Measurements from ENCODE around the gene COA6. TPM values are rescaled to one million over a fixed set of nuclear protein-coding genes. Genes with fewer than 3 reads are reported as not detected.

COA6 gene
- polyA plus RNA-seq (ENCODE audit: insufficient read depth in 1 of 5, insufficient read length in 5 of 5, low replicate concordance in 1 of 5) = 10 to 100 TPM; 22.7 to 30.8 (median 26.8) TPM
- long read RNA-seq, donor 1, transcript COA6-201 (2 exons, 1,013 nt) = minor isoform, 17 of 88 reads
- long read RNA-seq, donor 1, transcript COA6-203 (3 exons, 710 nt) = major isoform, 40 of 88 reads
- long read RNA-seq, donor 1, transcript COA6-202 (3 exons, 641 nt) = minor isoform, 5 of 88 reads
- long read RNA-seq, donor 1, partial matches to known transcripts = 19 of 88 reads
- long read RNA-seq, donor 1, other reads (novel, unspliced or antisense) = 7 of 88 reads
- long read RNA-seq, donor 2, transcript COA6-201 (2 exons, 1,013 nt) = minor isoform, 9 of 36 reads
- long read RNA-seq, donor 2, transcript COA6-203 (3 exons, 710 nt) = major isoform, 23 of 36 reads
- long read RNA-seq, donor 2, partial matches to known transcripts = 0 of 36 reads
- long read RNA-seq, donor 2, other reads (novel, unspliced or antisense) = 0 of 36 reads
- long read RNA-seq, donor 3, transcript COA6-203 (3 exons, 710 nt) = major isoform, 31 of 52 reads
- long read RNA-seq, donor 3, transcript COA6-201 (2 exons, 1,013 nt) = minor isoform, 17 of 52 reads
- long read RNA-seq, donor 3, partial matches to known transcripts = 0 of 52 reads
- long read RNA-seq, donor 3, other reads (novel, unspliced or antisense) = 0 of 52 reads
- long read RNA-seq, donor 4, transcript COA6-201 (2 exons, 1,013 nt) = minor isoform, 11 of 27 reads
- long read RNA-seq, donor 4, transcript COA6-203 (3 exons, 710 nt) = major isoform, 14 of 27 reads
- long read RNA-seq, donor 4, partial matches to known transcripts = 0 of 27 reads
- long read RNA-seq, donor 4, other reads (novel, unspliced or antisense) = 0 of 27 reads
- long read RNA-seq, donor 5, transcript COA6-202 (3 exons, 641 nt) = minor isoform, 10 of 54 reads
- long read RNA-seq, donor 5, transcript COA6-203 (3 exons, 710 nt) = major isoform, 34 of 54 reads
- long read RNA-seq, donor 5, transcript COA6-201 (2 exons, 1,013 nt) = minor isoform, 10 of 54 reads
- long read RNA-seq, donor 5, partial matches to known transcripts = 0 of 54 reads
- long read RNA-seq, donor 5, other reads (novel, unspliced or antisense) = 0 of 54 reads
- long read RNA-seq, donor 6, transcript COA6-202 (3 exons, 641 nt) = minor isoform, 6 of 54 reads
- long read RNA-seq, donor 6, transcript COA6-203 (3 exons, 710 nt) = major isoform, 36 of 54 reads
- long read RNA-seq, donor 6, transcript COA6-201 (2 exons, 1,013 nt) = minor isoform, 12 of 54 reads
- long read RNA-seq, donor 6, partial matches to known transcripts = 0 of 54 reads
- long read RNA-seq, donor 6, other reads (novel, unspliced or antisense) = 0 of 54 reads
- long read RNA-seq, donor 7, transcript COA6-203 (3 exons, 710 nt) = major isoform, 17 of 22 reads
- long read RNA-seq, donor 7, partial matches to known transcripts = 0 of 22 reads
- long read RNA-seq, donor 7, other reads (novel, unspliced or antisense) = 0 of 22 reads
- long read RNA-seq, donor 8, transcript COA6-203 (3 exons, 710 nt) = major isoform, 14 of 19 reads
- long read RNA-seq, donor 8, partial matches to known transcripts = 0 of 19 reads
- long read RNA-seq, donor 8, other reads (novel, unspliced or antisense) = 0 of 19 reads

- peak; percentile 95 for DNase-seq
These were observed at the start of gene COA6 for GRCh38 chr1:234373064-234373958. TSS of gene COA6 (plus strand) at chr1:234373456. CDS start at chr1:234373467, 11 bp downstream.

GRCh38 chr1:234324821-234325220 is 48.4 kb upstream of the COA6 start:
- no peak for DNase-seq

GRCh38 chr1:234325878-234326496 is 47.3 kb upstream of the COA6 start:
- no peak for DNase-seq

GRCh38 chr1:234326497-234327366 is 46.5 kb upstream of the COA6 start:
- peak in 1 of 2 donors; percentile 18 for DNase-seq

GRCh38 chr1:234327577-234328164 is 45.6 kb upstream of the COA6 start:
- no peak for DNase-seq

GRCh38 chr1:234330843-234331215 is 42.4 kb upstream of the COA6 start:
- DNase-seq = no peak

- no peak for DNase-seq
These were observed 41.7 kb upstream of the COA6 start for GRCh38 chr1:234331507-234331906.

- no peak for DNase-seq
These were observed 36.9 kb upstream of the COA6 start for GRCh38 chr1:234336359-234336758.

GRCh38 chr1:234337233-234337632 is 36.0 kb upstream of the COA6 start:
- no peak for DNase-seq

GRCh38 chr1:234340528-234340927 is 32.7 kb upstream of the COA6 start:
- no peak for DNase-seq

- no peak for DNase-seq
These were observed 30.5 kb upstream of the COA6 start for GRCh38 chr1:234342774-234343173.

- DNase-seq = no peak
These were observed 28.0 kb upstream of the COA6 start for GRCh38 chr1:234345237-234345636.

GRCh38 chr1:234348964-234349363 is 24.3 kb upstream of the COA6 start:
- DNase-seq = no peak

GRCh38 chr1:234355782-234356510 is 17.3 kb upstream of the COA6 start:
- no peak for DNase-seq

- DNase-seq = peak in 1 of 2 donors; percentile 10
These were observed 16.5 kb upstream of the COA6 start for GRCh38 chr1:234356615-234357269.

GRCh38 chr1:234357831-234358230 is 15.4 kb upstream of the COA6 start:
- no peak for DNase-seq

GRCh38 chr1:234361102-234361603 is 12.1 kb upstream of the COA6 start:
- DNase-seq = no peak

Data from right lung (tissue), 10 donors.